Dedifferentiated amniotic fluid mesenchymal stem cell (primary cell): ENCODE results near the gene UCN2.

Experiments used
- DNase-seq: peaks from one replicate; pipeline ENCODE4 v3.0.0-alpha.2; 2016; ENCODE audit errors: extremely low spot score

UCN2 gene

GRCh38 chr3:48563382-48563918 is at the start of gene UCN2:
Gene UCN2 (minus strand): TSS chr3:48563781. CDS start chr3:48563124, 657 bp downstream.
- DNase-seq: no peak

GRCh38 chr3:48612309-48612708 is 48.7 kb upstream of the UCN2 start:
- DNase-seq: no peak

GRCh38 chr3:48609088-48610005 is 45.8 kb upstream of the UCN2 start, which contains the start of gene UQCRC1:
Gene UQCRC1 (minus strand): TSS chr3:48609646. CDS start chr3:48609620, 26 bp downstream.
- peak; percentile 87 for DNase-seq

GRCh38 chr3:48607519-48607918 is 43.9 kb upstream of the UCN2 start:
- no peak for DNase-seq

GRCh38 chr3:48601622-48601994 is 38.0 kb upstream of the UCN2 start:
- DNase-seq: no peak

DNA sequence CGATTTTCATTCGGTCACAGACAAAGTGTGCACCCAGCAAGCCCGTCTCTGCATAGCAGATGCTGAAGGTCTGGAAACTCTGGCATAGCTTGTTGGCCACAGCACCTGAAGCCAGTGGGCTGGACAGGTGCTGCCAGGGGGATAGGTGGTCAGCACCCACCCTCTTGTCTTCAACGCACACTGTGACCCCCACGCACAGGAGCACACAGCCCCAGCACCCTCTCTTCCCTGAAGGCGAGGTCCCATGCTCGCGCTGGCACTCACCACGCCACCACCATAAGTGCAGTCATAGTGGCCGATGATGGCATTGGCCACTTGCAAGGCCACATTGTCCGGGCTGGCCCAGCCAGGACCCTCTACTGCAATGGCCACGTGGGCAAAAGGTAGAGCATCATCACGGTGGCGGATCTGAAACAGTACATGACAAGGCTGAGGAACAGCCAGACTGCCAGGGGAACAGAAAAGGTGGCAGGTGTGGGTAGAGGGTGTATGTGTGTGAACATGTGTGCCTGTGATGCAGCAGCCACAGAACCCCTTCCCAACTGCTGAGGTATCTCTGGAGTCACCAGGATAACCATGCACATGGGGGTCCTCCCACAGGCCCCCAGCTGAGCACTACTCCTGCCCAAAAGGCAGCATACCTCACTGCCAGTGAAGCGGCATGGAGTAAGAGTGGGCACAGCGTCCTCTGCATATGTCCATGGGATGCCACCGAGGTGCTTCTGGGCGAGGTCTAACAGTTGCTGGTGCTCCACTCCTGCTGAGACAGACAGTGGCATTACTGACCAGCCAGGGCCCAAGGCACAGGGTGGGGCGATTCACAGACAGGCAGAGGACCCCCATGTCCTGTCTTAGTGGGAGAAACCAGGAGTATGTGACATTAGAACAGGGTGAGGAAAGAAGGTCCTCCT is 37.4 kb upstream of the UCN2 start:
- no peak for DNase-seq

GRCh38 chr3:48599509-48600285 is 36.1 kb upstream of the UCN2 start:
- DNase-seq: no peak

DNA sequence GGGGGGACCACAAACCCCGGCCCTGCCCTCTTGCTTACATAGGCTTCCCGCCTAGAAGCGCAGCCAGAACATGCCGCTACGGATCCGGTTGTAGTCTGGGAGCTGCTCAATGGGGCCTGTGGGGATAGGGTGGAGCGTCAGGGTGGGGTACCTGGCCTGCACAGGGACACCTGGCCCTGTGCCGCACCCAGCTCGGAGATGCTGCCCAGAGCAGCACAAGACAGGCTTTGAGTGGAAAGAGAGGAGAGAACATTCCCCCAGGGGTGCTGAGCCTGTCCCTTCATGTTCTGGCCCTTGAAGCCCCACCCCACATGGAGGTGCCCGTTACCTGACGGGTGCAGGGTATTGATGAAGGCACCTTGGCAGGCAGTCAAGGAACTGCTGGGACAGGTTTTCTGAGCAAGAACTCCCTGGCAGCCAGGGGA is 35.5 kb upstream of the UCN2 start:
- no peak for DNase-seq

DNA sequence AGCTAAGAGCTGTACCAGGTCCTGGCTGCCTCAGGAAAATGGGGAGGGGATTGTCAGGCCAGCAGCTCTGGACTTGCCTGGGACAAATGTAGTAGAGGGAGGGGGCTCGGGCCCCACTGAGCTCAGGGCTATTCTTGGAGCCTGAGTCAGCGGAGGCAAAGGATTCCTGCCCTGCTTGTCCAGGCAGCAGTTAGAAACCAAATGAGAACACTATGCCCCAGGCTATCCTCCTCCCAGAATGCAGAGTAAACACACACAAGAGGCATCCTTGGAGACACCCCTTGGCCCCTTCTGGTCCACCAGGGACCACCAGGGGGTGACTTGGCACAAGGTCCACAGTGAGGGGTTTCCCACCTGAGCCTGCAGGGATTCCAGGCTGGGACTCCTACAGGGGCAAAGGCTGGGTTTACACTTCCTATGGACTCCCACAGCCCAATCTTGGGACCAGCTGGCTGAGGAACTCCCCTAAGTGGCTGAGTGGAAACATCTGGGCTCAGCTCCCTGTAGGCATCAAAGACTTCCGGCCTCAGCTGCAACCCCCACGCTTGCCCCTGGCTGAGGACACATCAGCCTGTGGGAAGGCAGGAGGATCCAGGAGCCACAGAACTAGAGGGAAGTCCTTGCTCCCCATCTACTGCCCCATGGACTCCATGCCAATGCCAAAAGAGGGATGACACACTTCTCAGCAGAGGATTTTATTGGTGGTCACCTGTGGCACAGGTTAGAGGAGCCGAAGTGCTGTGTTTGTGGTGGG is 34.9 kb upstream of the UCN2 start:
- DNase-seq: peak; percentile 98

- DNase-seq: no peak
Measured at GRCh38 chr3:48597408-48597800, 33.8 kb upstream of the UCN2 start.

GRCh38 chr3:48596676-48597407 is 33.3 kb upstream of the UCN2 start:
- no peak for DNase-seq

DNA sequence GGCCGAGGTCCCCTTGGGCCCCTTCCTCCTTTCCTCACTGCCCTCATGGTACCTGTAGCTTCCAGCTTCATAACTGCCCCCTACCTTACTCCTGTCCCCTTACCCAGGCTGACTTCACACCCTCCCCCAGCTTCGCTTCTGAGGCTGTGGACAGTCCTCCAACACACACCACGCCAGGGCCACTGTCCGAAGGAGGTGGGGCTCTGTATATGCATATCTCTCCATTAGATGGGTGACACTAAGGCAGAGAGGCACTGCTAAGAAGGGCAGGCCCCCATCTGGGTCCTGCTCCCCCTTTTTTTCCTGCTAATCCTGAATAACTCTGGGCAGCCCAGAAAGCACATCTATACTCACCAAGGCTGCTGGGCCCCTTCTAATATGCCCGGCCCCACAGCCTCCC is 32.6 kb upstream of the UCN2 start:
- no peak for DNase-seq

- peak; percentile 69 for DNase-seq
Measured at GRCh38 chr3:48595526-48596121, 32.0 kb upstream of the UCN2 start.

DNA sequence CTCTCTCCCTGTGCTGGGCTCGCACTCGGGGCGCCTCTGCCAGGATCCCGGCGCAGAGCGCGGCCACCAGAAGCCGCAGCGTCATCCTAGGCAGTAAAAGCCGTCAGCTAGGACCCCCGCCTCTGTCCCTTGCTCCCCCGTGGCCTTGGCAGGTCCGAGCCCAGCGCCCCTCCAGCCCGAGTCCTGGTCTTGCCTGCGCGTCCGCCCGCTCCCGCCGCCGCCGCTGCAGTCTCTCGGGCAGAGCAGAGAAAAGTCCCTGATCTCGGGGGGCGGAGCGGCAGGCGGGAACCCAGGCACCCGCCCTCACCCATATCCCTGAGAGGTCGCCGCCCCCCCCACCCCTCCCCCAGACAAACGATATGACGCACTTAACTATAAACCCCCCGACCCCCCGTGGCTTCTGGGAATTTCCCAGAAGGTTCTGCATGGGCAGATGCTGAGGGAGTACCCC is 31.5 kb upstream of the UCN2 start, which contains the start of gene COL7A1:
COL7A1 (minus strand) TSS at position 255 of the 451 bp plus-strand sequence; CDS start at position 85, 170 bp downstream.
- DNase-seq: no peak

- DNase-seq: no peak
Measured at GRCh38 chr3:48594417-48595049, 31.0 kb upstream of the UCN2 start.

DNA sequence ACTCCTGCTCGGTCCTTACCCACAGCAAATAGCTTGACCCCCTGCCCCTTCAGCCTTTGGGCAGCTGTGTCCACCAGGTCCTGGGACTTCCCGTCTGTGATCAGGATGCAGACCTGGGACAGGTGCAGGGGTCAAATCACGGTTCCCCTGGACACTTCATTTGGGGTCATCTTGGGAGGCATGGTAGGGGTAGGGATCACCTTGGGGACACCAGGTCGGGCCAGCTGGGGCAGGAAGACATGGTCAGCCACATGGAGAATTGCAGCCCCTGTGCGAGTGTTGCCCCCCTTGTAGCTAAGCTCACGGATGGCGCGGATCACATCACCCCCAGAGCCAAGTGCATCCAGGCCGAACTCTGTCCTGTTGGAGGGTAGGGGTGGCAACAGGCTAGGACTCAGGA is 29.8 kb upstream of the UCN2 start:
- no peak for DNase-seq

DNA sequence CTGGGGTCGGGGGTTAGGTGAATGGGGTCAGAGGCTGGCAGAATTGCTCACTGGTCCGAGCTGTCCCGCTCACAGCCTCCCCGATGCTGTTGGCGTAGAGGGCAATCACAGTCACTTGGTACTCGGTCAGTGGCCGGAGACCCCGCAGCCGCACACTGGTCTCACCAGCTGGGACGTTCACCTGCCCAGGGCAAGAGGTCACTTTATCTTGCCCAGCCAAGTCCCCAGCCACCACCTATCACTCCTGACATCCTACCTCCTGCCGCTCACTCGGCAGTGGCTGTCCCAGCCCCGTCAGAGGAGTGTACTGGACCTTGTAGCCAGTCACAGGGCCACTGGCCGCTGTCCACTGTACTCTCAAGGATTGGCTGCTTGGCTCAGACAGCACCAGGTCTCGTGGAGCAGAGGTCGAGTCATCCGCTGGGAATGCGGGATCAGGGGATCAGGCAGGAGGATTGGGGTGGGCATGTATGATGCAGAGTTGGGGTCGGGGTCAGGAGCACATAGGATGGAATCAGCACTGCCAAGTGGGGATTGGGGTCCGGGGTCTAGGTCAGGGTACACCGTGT is 29.0 kb upstream of the UCN2 start:
- no peak for DNase-seq

DNA sequence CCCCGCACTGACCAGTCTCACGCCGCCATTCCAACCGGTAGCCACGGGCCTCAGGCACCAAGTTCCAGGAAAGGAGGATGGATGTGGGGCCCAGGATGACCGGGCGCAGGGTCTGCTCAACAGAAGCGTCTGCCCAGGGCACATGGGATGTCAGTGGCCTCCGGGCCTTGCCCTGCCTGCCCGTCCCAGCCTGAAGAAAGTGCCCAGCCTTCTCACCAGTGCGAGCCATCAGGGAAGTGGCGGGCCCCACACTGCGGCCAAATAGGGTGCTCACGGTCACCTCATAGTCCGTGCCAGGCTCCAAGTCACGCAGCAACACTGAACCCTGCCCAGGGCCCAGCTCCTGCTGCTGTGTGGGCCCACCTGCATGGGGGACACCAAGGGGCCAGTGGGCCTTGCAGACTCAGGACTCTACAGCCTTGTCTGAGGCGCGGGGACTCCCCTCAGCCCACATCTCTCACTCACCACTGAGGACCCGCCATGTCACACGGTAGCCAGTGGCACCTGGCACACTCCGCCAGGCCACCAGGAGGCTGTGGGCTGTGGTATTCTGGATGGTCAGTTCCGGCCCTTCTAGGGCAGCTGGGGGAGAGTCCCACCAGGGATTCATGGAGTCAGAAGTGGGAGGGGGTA is 28.4 kb upstream of the UCN2 start:
- DNase-seq: no peak
